GM18951 (cell line): ENCODE results near the gene PUS7.
"Not testable (repeated sequence)": the region's sequence is repeated elsewhere in the genome, so short reads cannot be mapped to it uniquely, and the experiment has no call there.

Experiments used
- POLR2A ChIP-seq: IDR thresholded peaks from 4 replicates; pipeline ENCODE4 v1.6.1; 2011; ENCODE audit warnings: mild to moderate bottlenecking; ENCODE audit not compliant: insufficient read length, insufficient read depth; ENCODE audit errors: extremely low read depth
- in situ Hi-C: fragments of 300-500 bp; cut with MboI; formaldehyde crosslinking; loops from one replicate; pipeline ENCODE4 v1.12.0; 2022; ENCODE audit warnings: low sequenced_read_pairs, mixed read lengths, inconsistent platforms; ENCODE audit not compliant: unreplicated experiment

PUS7 gene

DNA sequence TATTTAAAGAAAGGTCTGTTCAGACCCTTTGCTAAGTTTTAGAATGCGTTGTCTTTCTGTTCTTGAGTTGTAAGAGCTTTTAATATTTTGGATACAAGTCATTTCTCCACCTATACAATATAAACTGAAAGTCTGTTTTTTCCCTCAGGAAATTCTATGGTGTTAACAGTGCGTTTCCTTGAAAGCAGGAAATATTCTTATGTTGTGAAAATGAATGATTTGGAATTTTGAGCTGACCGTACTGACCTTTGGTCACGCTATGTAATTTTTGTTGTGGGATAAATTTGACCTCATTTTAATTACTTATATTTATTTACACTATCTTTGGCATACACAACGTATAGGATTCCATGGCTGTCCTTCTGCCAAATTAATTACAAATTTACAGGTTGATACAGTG is 43.5 kb downstream of the PUS7 start:
- no peak for TF ChIP-seq POLR2A
- in situ Hi-C loops: no loop called here

DNA sequence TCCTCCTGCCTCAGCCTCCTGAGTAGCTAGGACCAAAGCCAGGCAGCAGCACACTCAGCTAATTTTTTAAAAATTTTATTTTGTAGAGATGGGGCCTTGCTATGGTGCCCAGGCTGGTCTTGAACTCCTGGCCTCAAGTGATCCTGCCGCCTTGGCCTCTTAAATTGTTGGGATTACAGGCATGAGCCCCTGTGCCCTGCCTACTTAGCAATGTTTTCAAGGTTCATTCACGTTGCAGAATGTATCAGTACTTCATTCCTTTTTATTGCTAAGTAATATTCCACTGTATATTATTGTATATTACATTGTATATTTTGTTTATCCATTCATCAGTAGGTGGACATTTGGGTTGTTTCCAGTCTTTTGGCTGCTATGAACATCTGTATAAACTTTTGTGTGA is 44.2 kb downstream of the PUS7 start:
- TF ChIP-seq POLR2A: no peak

DNA sequence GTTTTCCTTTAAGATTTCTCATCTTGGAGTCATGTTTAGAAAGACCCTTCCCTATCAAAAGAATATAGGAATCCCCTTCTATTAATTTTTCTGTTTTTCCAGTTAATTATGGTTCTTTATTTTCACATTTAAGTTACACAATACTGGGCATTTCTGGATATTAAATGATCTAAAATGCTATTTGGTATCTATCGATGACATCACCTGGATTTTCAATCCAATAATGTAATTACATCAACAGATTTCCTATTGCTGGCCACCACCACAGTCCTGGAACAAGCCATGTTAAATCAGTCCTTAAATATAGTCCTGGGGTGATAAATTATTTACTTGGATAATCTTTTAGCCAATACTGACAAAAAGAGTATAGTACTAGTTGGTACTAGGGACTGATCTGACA is 48.0 kb downstream of the PUS7 start:
- TF ChIP-seq POLR2A: no peak
- in situ Hi-C loops: no loop called here

More for the DNA sequence above, 44.2 kb downstream of the PUS7 start:
- in situ Hi-C loops: no loop called here

DNA sequence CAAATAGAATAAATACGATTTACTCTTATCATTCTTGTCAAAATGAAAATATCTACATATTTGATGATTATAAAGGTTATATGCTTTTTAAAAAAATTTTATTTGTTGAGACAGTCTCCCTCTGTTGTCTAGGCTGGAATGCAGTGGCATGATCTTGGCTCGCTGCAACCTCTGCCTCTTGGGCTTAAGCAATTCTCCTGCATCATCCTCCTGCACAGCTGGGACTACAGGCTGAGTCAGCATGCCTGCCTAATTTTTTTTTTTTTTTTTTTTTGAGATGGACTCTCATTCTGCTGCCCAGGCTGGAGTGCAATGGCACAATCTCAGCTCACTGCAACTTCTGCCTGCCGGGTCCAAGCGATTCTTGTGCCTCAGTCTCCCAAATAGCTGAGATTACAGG is 48.9 kb downstream of the PUS7 start:
- no peak for TF ChIP-seq POLR2A

DNA sequence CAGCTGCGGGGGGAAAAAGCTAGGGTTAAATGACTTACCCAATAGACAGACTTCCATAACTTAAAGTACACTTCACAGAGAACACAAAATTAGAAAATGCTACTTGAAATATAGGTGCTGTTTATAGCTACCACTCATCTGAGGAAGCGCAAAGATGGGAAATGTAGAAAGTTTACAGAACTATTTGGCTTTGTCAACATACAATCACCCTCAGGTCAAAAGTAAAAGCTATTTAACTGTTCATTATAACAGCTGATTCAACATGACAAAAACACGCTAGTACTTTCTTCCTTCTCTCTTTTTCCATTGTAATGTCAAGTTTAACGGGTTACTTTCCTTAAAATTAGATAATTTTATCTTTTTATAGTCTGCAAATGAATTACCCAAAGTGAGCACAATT is 51.2 kb downstream of the PUS7 start:
- no peak for TF ChIP-seq POLR2A

More for the DNA sequence above, 48.9 kb downstream of the PUS7 start:
- in situ Hi-C loops: no loop called here

DNA sequence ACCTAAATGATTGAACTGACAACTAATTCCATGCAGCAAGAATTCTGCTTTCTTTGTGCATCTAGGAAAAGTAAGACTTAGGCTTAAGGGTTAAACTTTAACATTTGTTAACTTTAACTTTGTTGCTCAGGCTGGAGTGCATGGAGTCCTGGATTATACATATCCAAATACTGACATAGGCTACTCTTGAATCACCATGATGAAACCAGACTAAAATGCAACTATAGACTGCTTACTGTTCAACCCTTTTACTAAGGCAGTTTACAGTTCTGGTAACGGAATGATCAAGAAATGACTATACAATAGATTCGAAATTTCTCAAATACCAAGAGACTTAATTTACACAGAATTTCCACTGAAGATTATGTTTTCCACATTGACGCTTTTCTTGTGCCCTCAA is 52.0 kb downstream of the PUS7 start:
- in situ Hi-C loops: no loop called here
- TF ChIP-seq POLR2A: no peak

More for the DNA sequence above, 51.2 kb downstream of the PUS7 start:
- in situ Hi-C loops: no loop called here

DNA sequence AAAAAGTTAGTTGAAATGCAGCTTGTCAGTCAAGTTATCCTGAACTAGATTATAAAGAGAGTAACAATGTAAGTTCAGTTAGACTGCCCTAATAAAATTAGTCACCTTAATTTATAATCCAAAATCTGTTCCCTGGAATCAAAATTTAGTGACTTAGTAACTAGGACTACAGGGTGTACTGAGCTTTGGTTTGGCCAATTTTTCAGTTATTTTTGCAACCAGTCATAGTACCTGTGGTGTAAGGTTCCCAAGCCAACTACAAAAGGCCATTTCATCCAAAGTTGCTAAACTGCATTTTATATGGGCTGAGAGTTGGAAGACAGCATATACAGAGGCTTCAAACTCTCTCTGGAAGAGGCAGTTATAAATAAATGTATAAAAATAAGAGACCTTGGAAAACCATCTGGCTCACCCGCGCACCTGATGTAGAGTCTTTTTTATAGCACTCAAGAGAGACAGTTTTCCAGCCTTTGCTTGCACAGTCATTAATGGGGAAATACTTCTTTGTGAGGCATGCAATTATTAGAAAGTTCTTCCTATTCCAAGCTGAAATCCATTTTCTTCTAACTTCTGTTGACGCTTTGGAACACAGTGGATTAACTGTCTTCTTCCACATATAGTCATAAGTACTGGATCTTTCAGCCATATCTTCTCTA is 59.2 kb downstream of the PUS7 start:
- in situ Hi-C loops: no loop called here
- TF ChIP-seq POLR2A: no peak

DNA sequence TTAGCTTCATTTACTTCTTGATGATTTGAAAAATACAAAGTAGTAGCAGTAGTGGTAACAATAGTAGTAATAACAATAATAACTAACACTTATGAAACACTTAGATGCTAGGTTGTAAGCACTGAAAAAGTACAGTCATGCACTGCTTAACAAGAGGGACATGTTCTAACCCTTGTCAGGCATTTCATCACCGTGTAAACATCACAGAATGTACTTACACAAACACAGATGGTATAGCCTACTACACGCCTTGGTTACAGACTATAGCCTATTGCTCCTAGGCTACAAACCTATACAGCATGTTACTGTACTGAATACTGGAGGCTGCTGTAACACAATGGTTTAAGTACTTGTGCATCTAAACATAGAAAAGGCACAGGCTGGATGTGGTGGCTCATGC is 60.6 kb downstream of the PUS7 start:
- in situ Hi-C loops: no loop called here
- no peak for TF ChIP-seq POLR2A

DNA sequence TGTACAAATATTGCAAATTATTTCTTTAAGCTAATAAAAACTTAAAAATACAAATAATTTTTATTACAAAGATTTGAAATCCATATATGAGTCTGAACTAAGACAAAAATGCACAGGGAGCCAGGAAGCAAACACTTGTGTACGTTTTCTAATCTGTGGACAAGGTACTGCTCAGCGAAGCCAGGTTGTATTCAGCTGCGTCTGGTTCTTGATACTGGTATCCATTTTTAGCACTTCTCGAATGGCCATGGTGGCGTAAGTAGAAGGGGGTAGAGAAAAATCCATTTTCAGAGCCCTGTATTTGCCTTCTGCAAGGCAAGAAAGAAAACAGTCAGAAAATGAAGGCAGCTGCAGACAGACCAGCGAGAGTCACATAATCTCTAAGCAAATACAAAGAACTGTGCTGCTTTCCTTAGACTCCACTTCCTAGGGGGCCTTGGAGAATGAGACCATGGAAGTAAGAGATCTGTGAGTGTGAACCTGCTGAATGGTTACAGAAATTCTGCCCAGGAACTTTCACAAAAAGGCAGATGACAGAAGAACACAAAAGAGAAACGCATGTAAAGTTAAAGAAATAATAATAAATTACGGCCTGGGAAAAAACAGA is 64.3 kb downstream of the PUS7 start:
- in situ Hi-C loops: no loop called here
- no peak for TF ChIP-seq POLR2A

DNA sequence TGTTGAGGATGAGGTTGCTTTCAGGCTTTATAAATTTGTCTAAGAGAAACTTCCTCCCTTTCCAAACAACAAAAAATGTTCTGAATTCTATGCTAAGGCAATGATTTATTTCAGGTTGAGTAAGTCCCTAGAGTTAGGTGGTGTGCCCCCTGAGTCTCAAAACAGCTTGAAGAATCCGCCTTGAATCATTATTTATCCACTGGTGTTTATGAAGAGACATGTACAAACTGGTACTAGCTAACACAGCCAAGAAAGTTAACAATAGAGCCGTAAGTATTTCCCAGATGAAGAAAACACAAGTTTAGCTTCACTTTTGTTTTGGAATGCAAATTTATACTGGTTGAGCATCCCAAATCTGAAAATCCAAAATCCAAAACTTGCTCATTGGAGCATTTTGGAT is 67.2 kb downstream of the PUS7 start:
- TF ChIP-seq POLR2A: no peak
- in situ Hi-C loops: no loop called here

DNA sequence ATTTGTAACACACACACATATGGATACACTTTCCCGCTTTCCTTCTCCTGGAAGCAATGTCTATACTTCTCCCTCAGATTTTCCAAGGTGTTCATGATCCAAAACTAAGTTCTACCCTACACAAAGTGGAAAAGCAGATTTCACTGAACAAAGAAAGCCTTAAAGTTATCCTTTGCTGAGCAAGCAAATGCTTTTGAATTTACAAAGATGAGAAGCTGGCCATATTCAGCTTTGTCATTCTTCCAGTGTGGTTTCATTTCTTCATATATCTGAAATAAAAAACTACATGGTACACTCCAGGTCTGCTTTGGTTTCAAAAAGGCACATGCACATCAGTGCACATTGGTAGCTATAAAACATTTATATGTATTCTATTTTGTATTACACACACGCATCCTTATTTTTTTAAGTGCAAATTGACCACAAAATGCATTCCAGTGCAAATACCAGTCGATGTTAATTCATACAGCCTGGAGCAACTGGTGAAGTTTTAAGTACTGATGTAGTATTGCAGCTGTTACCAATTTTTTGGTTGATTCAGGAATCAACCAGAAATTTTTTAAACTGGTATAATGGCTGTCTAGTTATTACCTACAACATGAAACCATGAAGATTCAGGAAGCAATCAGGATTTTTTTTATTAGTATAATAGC is 67.8 kb downstream of the PUS7 start:
- TF ChIP-seq POLR2A: no peak
- in situ Hi-C loops: no loop called here

DNA sequence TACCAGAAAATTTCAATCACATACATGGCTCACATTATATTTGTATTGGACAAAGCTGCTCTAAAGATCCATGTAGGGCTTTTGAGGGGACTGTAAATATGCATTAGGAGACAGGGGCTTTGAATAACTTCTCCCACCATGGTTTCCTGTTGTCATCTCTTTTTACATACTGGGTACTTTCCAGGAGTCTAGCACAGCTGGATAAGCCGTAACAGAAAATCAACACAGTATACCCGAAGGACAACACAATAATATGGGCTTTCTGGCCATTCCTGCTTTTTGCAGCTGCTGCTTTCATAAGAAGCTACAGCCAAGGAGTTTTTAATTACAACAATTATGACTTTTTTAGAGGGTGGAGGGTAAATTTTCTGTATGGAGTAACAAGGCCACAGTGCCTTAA is 70.0 kb downstream of the PUS7 start:
- in situ Hi-C loops: no loop called here
- no peak for TF ChIP-seq POLR2A

DNA sequence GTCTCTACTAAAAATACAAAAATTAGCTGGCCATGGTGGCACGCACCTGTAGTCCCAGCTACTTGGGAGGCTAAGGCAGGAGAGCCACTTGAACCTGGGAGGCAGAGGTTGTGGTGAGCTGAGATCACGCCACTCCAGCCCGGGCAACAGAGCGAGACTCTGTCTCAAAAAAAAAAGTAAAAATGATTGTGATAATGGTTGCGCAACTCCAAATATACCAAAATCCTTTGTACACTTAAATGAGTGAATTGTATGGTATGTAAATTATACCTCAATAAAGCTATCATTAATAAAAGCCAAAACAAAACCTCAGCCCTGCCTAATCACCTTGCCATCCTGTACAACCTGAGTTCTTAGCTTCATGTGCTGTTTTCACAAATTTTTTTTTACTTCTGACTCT is 71.2 kb downstream of the PUS7 start:
- in situ Hi-C loops: not testable (repeated sequence)

DNA sequence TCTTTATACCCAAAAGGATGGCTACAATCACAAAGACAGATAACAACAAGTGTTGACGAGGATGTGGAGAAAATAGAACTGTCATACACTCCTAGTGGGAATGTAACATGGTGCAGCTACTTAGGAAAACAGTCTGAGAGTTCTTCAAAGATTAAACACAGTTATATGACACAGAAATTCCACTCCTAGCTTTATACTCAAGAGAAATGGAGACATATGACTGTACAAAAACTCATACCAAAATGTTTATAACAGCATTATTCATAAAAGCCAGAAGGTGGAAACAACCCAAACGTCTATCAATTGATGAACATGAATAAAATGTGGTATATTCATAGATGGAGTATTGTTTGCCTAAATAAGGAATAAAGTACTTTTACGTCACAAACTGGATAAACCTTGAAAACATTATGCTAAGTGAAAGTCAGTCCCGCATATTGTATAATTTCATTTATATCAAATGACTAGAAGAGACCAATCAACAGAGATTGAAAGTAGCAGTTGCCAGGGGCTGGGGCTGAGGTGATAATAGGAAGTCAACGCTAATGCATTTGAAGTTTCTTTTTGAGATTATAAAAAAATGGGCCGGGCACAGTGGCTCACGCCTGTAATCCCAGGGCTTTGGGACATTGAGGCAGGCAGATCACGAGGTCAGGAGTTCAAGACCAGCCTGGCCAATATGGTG is 71.8 kb downstream of the PUS7 start:
- TF ChIP-seq POLR2A: no peak
- in situ Hi-C loops: no loop called here
